ENCODE results near the gene RHD. TPM values are rescaled to one million over a fixed set of nuclear protein-coding genes. Genes with fewer than 3 reads are reported as not detected.
"Not testable (repeated sequence)": the region's sequence is repeated elsewhere in the genome, so short reads cannot be mapped to it uniquely, and the experiment has no call there.

Gene RHD
- polyA plus RNA-seq, 1 experiment = not detected

GRCh38 chr1:25324407-25324806 lies 52.1 kb downstream of the RHD start:
- CTCF ChIA-PET, POLR2A ChIA-PET: not testable (repeated sequence)

GRCh38 chr1:25327864-25328790 lies 55.8 kb downstream of the RHD start:
- ChIA-PET POLR2A (interaction anchor here (0.6 kb wide), 2 partner anchors 81 to 185 kb away, joined by 4 read pairs; partner anchors contain the start of gene RSRP1), CTCF (interaction anchor here (0.7 kb wide), 1 partner anchor 154 kb away, joined by 4 read pairs; no protein-coding TSS in a partner anchor)
- H3K4me3 ChIP-seq (ENCODE audit: low read depth, low read length); H3K27ac ChIP-seq (ENCODE audit: low read depth, low read length); H3K9me3 ChIP-seq (ENCODE audit: control insufficient read depth, insufficient read depth, low read length); DNase-seq (ENCODE audit: low read depth, low spot score); H3K27me3 ChIP-seq (ENCODE audit: control insufficient read depth, insufficient read depth, low read length): not testable (repeated sequence)

More at GRCh38 chr1:25324407-25324806, 52.1 kb downstream of the RHD start:
- H3K9me3 ChIP-seq (ENCODE audit: control insufficient read depth, insufficient read depth, low read length); DNase-seq (ENCODE audit: low read depth, low spot score); H3K27me3 ChIP-seq (ENCODE audit: control insufficient read depth, insufficient read depth, low read length); H3K27ac ChIP-seq (ENCODE audit: low read depth, low read length); H3K4me3 ChIP-seq (ENCODE audit: low read depth, low read length): not testable (repeated sequence)

GRCh38 chr1:25328791-25329185 lies 56.5 kb downstream of the RHD start:
- POLR2A ChIA-PET = interaction anchor here (0.6 kb wide), 2 partner anchors 81 to 184 kb away, joined by 4 read pairs; partner anchors contain the start of gene RSRP1
- CTCF ChIA-PET = interaction anchor here (0.7 kb wide), 1 partner anchor 153 kb away, joined by 4 read pairs; no protein-coding TSS in a partner anchor
- DNase-seq (ENCODE audit: low read depth, low spot score); H3K4me3 ChIP-seq (ENCODE audit: low read depth, low read length); H3K27ac ChIP-seq (ENCODE audit: low read depth, low read length); H3K9me3 ChIP-seq (ENCODE audit: control insufficient read depth, insufficient read depth, low read length); H3K27me3 ChIP-seq (ENCODE audit: control insufficient read depth, insufficient read depth, low read length): not testable (repeated sequence)

- CTCF ChIA-PET = interaction anchor here (0.7 kb wide), 1 partner anchor 153 kb away, joined by 4 read pairs; no protein-coding TSS in a partner anchor
- DNase-seq (ENCODE audit: low read depth, low spot score); H3K9me3 ChIP-seq (ENCODE audit: control insufficient read depth, insufficient read depth, low read length); POLR2A ChIA-PET; H3K27ac ChIP-seq (ENCODE audit: low read depth, low read length); H3K27me3 ChIP-seq (ENCODE audit: control insufficient read depth, insufficient read depth, low read length); H3K4me3 ChIP-seq (ENCODE audit: low read depth, low read length): not testable (repeated sequence)
Observed at GRCh38 chr1:25329336-25329735, 57.0 kb downstream of the RHD start.

GRCh38 chr1:25329950-25330349 lies 57.6 kb downstream of the RHD start:
- H3K4me3 ChIP-seq (ENCODE audit: low read depth, low read length); H3K27ac ChIP-seq (ENCODE audit: low read depth, low read length); POLR2A ChIA-PET; CTCF ChIA-PET; H3K9me3 ChIP-seq (ENCODE audit: control insufficient read depth, insufficient read depth, low read length); DNase-seq (ENCODE audit: low read depth, low spot score); H3K27me3 ChIP-seq (ENCODE audit: control insufficient read depth, insufficient read depth, low read length): not testable (repeated sequence)

- DNase-seq (ENCODE audit: low read depth, low spot score); H3K27ac ChIP-seq (ENCODE audit: low read depth, low read length); POLR2A ChIA-PET; CTCF ChIA-PET; H3K9me3 ChIP-seq (ENCODE audit: control insufficient read depth, insufficient read depth, low read length); H3K27me3 ChIP-seq (ENCODE audit: control insufficient read depth, insufficient read depth, low read length): not testable (repeated sequence)
- TF ChIP-seq CTCF (IDR thresholded peaks at IDR 0.05; ENCODE audit: low read depth, low read length) = 0 out of 2 replicates have a peak, but pooled peaks have one; percentile 11
- H3K4me3 ChIP-seq (ENCODE audit: low read depth, low read length) = peak overlapping the region; percentile 73
Observed at GRCh38 chr1:25336922-25337354, 64.6 kb downstream of the RHD start.

- POLR2A ChIA-PET = not testable (repeated sequence)
- peak overlapping the region; percentile 92 for H3K27ac ChIP-seq (ENCODE audit: low read depth, low read length)
Observed at GRCh38 chr1:25337483-25338187, 65.3 kb downstream of the RHD start.

More at GRCh38 chr1:25337483-25338187, 65.3 kb downstream of the RHD start:
- H3K27me3 ChIP-seq (ENCODE audit: control insufficient read depth, insufficient read depth, low read length); DNase-seq (ENCODE audit: low read depth, low spot score); H3K9me3 ChIP-seq (ENCODE audit: control insufficient read depth, insufficient read depth, low read length); CTCF ChIA-PET: not testable (repeated sequence)
- H3K4me3 ChIP-seq (ENCODE audit: low read depth, low read length) = peak overlapping the region; percentile 67

All from AG04450 (cell line).